LHCN-M2 (cell line): Measurements from ENCODE around the gene SPRYD7. TPM values are rescaled to one million over a fixed set of nuclear protein-coding genes. Genes with fewer than 3 reads are reported as not detected.
A peak's percentile ranks its signal among the peaks of the same experiment; 100 is the strongest.
"Not testable (repeated sequence)": the region's sequence is repeated elsewhere in the genome, so short reads cannot be mapped to it uniquely, and the experiment has no call there.

Experiments used
- DNase-seq: peaks from one replicate; pipeline ENCODE4 v3.0.0-alpha.2; 2012; ENCODE audit warnings: low read depth
- polyA plus RNA-seq: library from polyadenylated mRNA; unstranded; fragments of >200 nt; gene quantifications from one replicate; pipeline ENCODE4 v1.2.1, GENCODE V29; 2012; ENCODE audit warnings: missing spikeins
- total RNA-seq: library from RNA; depleted of rRNA; stranded (reverse); fragments of >200 nt; gene quantifications from 2 replicates; pipeline ENCODE4 v1.2.3, GENCODE V29; 2014; rRNA removed

SPRYD7 gene
- 14.3 and 16.9 TPM in 2 replicates for total RNA-seq
- 15.5 TPM for polyA plus RNA-seq

- DNase-seq: peak; percentile 97
Observed at GRCh38 chr13:49936075-49936967, at the start of gene SPRYD7. Gene SPRYD7 (minus strand): TSS chr13:49936340. CDS start chr13:49936235, 105 bp downstream.

GRCh38 chr13:49985129-49985528, 49.0 kb upstream of the SPRYD7 start:
- no peak for DNase-seq

- DNase-seq: no peak
Observed at GRCh38 chr13:49980266-49980665, 44.1 kb upstream of the SPRYD7 start.

GRCh38 chr13:49977992-49978391, 41.9 kb upstream of the SPRYD7 start:
- DNase-seq: no peak

- DNase-seq: peak; percentile 62
Observed at GRCh38 chr13:49976314-49977258, 40.4 kb upstream of the SPRYD7 start.

GRCh38 chr13:49975826-49976225, 39.7 kb upstream of the SPRYD7 start:
- DNase-seq: no peak

- no peak for DNase-seq
Observed at GRCh38 chr13:49972709-49973108, 36.6 kb upstream of the SPRYD7 start.

GRCh38 chr13:49967456-49967855, 31.3 kb upstream of the SPRYD7 start:
- DNase-seq: no peak

GRCh38 chr13:49958321-49958720, 22.2 kb upstream of the SPRYD7 start:
- DNase-seq: no peak

- no peak for DNase-seq
Observed at GRCh38 chr13:49956131-49956530, 20.0 kb upstream of the SPRYD7 start.

GRCh38 chr13:49954674-49955455, 18.7 kb upstream of the SPRYD7 start:
- DNase-seq: no peak

GRCh38 chr13:49953560-49953959, 17.4 kb upstream of the SPRYD7 start:
- DNase-seq: no peak

- DNase-seq: no peak
Observed at GRCh38 chr13:49951754-49952535, 15.8 kb upstream of the SPRYD7 start.

- not testable (repeated sequence) for DNase-seq
Observed at GRCh38 chr13:49948777-49949270, 12.7 kb upstream of the SPRYD7 start.

- DNase-seq: no peak
Observed at GRCh38 chr13:49939321-49939720, 3.2 kb upstream of the SPRYD7 start.

GRCh38 chr13:49938921-49939320, 2.8 kb upstream of the SPRYD7 start:
- DNase-seq: no peak

GRCh38 chr13:49938314-49938713, 2.2 kb upstream of the SPRYD7 start:
- peak; percentile 80 for DNase-seq

GRCh38 chr13:49936968-49937273, 781 bp upstream of the SPRYD7 start:
- no peak for DNase-seq

- DNase-seq: peak; percentile 72
Observed at GRCh38 chr13:49935171-49936074, 717 bp downstream of the SPRYD7 start.
